Epithelial cell of prostate (primary cell): ENCODE data around the gene SIN3B.

Source experiments
- DNase-seq: peaks from one replicate; pipeline ENCODE4 v3.0.0-alpha.2; 2011; ENCODE audit warnings: low read depth, low spot score
- H3K27ac ChIP-seq: fragments of 450-650 bp; 2 replicates; pipeline ENCODE4 v1.5.1; 2017; ENCODE audit warnings: mild to moderate bottlenecking

The SIN3B gene

GRCh38 chr19:16887353-16888265 is 58.4 kb downstream of the SIN3B start:
- H3K27ac ChIP-seq: no peak overlapping the region
- no peak for DNase-seq

GRCh38 chr19:16888629-16889365 is 59.6 kb downstream of the SIN3B start, which contains the start of gene F2RL3:
F2RL3 (plus strand) TSS chr19:16888999; CDS start chr19:16889190, 191 bp downstream.
- no peak within 1 kb of the TSS for H3K27ac ChIP-seq
- DNase-seq: no peak

- no peak for DNase-seq
- H3K27ac ChIP-seq: no peak overlapping the region
These were observed 60.2 kb downstream of the SIN3B start for GRCh38 chr19:16889366-16889882.

GRCh38 chr19:16889883-16890460 is 60.8 kb downstream of the SIN3B start:
- no peak for DNase-seq
- no peak overlapping the region for H3K27ac ChIP-seq

GRCh38 chr19:16890461-16891184 is 61.4 kb downstream of the SIN3B start:
- H3K27ac ChIP-seq: no peak overlapping the region

GRCh38 chr19:16891696-16892382 is 62.6 kb downstream of the SIN3B start:
- no peak overlapping the region for H3K27ac ChIP-seq
- DNase-seq: no peak

More at GRCh38 chr19:16890461-16891184, 61.4 kb downstream of the SIN3B start:
- no peak for DNase-seq

GRCh38 chr19:16892436-16892835 is 63.2 kb downstream of the SIN3B start:
- no peak overlapping the region for H3K27ac ChIP-seq
- no peak for DNase-seq

- DNase-seq: no peak
These were observed 63.9 kb downstream of the SIN3B start for GRCh38 chr19:16892868-16893685.

GRCh38 chr19:16893686-16893989 is 64.4 kb downstream of the SIN3B start:
- no peak overlapping the region for H3K27ac ChIP-seq
- DNase-seq: no peak

More at GRCh38 chr19:16892868-16893685, 63.9 kb downstream of the SIN3B start:
- H3K27ac ChIP-seq: no peak overlapping the region

GRCh38 chr19:16894080-16894479 is 64.9 kb downstream of the SIN3B start:
- DNase-seq: no peak
- H3K27ac ChIP-seq: no peak overlapping the region

GRCh38 chr19:16895467-16896145 is 66.4 kb downstream of the SIN3B start:
- no peak overlapping the region for H3K27ac ChIP-seq
- no peak for DNase-seq

GRCh38 chr19:16896146-16897028 is 67.2 kb downstream of the SIN3B start:
- no peak overlapping the region for H3K27ac ChIP-seq
- DNase-seq: no peak

- H3K27ac ChIP-seq: no peak overlapping the region
- no peak for DNase-seq
These were observed 68.0 kb downstream of the SIN3B start for GRCh38 chr19:16897029-16897855.

- no peak for DNase-seq
- H3K27ac ChIP-seq: no peak overlapping the region
These were observed 68.6 kb downstream of the SIN3B start for GRCh38 chr19:16897856-16898161.

GRCh38 chr19:16898361-16899015 is 69.3 kb downstream of the SIN3B start:
- no peak overlapping the region for H3K27ac ChIP-seq
- no peak for DNase-seq

GRCh38 chr19:16899566-16900075 is 70.4 kb downstream of the SIN3B start:
- DNase-seq: no peak
- no peak overlapping the region for H3K27ac ChIP-seq
